Epidermal melanocyte (primary cell): ENCODE results near the gene TRMT61A.
"Not testable (repeated sequence)": the region's sequence is repeated elsewhere in the genome, so short reads cannot be mapped to it uniquely, and the experiment has no call there.

Experiments
- DNase-seq: peaks from one replicate; pipeline ENCODE4 v3.0.0; 2011; ENCODE audit warnings: low spot score; ENCODE audit not compliant: insufficient read length

Gene TRMT61A

DNA sequence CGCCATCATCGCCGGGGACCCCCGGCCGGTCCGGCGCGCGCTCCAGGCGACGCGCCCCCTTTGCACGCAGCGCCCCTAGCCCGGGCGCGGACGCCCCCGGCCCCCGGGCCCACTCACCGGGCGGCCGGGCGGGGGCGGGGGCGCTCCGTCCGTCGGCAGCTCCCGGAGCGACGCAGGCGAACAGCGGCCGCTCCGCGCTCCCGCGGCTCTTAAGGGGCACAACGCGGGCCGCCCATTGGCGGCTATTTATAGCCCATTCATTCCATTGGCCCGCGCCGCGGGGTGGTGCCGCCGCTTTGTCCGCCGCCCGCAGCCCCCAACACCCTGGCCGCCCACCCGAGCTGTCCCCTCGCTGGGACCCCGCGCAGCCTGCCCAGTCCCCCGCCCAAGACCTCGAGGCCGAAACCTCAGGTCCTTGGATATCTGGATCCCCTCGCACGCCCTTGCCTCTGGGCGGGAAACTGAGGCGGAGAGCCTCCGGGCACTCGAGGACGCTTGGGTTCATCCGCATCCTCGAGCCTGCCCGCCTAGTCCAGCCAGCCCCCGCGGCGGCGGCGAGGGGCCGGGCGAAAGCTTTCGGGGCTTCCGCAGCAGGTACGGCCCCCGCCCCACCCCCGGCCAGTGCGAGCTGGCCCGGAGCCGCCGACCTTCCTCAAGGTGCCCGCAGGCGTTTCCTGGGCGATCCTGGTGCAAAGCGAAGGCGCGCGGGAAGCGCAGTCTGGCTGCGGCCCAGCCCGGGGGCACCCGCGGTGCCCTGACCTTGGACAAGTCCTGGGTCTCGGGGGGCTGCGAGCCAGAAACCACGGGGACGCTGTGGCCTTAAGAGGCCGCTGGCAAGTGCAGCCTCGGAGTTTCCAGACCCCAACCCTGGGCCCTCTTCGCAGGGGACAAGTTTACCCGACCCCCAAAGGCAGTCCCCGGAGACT lies 6.1 kb upstream of the TRMT61A start, which contains the start of gene CKB:
TSS of gene CKB (minus strand) at position 182 of the 926 bp plus-strand sequence. CDS start 337 bp downstream, outside the sequence.
- peak; percentile 83 for DNase-seq

DNA sequence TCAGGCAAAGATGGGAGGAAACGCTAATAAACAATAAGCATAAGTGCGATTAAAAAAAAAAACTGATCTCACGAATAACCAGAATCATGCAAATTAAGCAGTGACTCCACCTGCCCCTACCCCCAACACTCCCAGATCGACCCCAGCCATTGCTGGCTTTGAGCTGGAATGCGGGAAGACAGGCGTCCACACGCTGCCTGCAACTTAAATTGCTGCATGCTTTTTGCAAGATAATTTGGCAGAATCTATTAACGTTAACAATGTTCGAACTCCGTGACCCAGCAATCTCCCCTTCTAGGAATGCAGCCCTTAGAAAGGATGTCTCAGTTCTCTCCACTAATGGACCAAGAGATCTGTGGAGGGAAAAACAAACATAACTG lies 5.4 kb upstream of the TRMT61A start:
- no peak for DNase-seq

DNA sequence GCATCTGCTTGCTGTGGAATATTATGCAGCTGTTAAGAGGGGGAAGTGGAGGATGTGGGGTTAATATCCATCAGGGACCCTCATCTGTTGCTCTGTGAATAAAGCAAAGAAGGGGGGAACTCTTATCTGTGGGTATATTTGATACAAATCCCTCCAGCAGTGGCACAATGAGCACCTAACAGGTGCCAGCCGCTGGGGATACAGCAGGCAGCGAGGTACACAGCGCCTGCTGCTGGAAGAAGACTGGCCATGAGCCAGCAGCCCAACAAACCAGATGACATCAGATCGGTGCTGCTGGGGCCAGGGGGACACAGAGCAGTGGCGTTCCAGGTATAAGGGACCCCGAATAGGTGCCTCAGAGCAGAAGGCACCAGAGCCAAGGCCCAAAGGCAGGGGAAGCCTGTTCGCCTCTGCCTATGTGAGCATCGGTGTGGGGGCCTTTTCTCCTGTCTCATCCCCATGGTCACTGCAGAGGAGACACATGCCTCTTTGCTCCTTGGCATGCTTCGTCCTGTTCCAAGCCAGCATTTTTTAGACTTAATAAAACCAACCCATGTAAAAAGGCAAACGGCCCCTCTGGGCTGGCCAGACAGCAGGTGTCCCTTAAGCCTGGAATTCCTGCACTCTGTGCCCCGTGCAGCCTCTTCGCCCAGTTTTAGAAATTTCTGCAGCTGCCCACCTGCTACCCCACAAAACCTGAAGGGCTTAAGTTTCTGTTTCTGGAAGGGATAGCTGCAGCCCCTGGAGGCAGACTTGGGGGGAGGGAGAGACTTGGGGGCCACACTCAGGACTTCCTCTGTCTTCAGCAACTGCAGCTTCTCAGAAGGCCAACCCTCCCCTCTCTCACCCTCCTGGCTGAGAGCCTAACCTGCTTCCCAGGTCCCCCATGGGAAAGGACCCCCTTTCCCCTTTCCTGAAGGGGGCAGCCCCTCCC lies 4.7 kb upstream of the TRMT61A start:
- no peak for DNase-seq

DNA sequence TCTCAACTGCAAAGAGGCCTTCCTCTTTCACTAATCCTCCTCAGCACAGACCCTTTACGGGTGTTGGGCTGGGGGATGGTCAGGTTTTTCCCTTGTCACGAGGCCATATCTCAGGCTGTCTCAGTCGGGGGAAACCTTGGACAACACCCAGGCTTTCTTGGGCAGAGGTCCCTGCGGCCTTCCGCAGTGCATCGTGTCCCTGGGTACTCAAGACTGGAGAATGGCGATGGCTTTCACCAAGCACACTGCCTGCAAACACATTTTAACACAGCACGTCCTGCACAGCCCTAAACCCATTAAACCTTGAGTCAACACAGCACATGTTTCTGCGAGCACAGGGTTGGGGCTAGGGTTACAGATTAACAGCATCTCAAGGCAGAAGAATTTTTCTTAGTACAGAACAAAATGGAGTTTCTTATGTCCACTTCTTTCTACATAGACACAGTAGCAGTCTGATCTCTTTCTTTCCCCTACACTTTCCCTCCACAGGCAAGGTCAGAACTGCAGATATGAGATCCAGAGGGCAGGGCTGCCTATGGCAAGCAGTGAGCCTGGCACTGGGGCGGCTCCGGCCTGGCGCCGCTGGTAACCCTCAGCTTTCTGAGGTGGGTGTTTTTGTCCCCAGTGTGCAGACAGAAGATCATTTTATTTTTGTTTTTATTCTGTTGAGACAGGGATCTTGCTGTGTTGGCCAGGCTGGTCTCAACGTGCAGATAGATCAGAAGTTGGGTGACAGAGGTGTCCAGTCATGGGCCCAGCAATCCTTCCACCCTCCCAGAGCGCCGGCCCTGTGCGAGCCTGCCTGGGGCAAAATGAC lies 3.4 kb upstream of the TRMT61A start:
- DNase-seq: not testable (repeated sequence)

DNA sequence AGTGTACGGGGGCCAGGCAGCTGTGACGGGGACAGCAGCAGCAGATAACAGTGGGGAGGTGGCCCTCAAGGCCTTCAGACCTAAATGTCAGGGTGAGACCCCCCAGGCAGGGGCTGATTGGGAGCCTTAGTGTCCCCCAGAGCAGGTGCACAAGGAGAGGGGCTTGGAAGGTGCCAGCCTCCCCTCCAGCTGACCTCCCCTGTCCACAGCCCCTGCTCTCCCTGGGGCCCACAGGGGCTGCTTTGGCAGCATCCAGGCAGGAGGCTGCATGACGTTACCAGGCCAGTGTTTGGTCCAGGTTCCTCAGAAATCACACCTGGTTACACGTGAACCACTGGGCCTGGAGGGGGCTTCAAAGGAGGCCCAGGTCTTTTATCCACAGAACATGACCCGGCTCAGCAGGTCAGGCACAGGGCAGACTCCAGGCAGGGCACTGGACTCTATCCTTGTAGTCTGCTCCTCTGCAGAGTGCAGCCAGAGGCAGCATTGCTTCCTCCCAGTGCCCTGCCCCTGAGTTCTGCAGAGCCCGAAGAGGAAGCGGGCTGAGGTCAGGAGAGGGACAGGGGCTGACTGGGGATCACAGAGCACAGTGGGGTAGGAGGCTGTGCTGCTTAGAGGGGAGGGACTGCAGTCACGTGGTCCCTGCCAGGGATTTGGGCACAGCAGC lies 2.6 kb upstream of the TRMT61A start:
- no peak for DNase-seq

DNA sequence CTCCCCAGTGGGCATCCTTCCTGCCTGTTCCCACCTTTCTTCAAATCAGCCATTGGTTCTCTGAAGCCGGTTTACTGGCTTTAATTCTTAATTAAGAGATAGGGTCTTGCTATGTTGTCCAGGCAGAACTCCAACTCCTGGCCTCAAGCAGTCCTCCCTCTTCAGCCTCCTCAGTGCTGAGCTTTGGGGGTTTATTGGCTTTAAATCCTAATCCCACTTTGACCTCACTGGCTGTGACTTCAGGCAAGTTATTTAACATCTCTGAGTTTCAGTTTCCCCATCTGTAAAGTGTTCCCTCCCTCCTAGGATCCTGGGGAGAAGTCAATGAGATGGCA lies 2.1 kb upstream of the TRMT61A start:
- no peak for DNase-seq

DNA sequence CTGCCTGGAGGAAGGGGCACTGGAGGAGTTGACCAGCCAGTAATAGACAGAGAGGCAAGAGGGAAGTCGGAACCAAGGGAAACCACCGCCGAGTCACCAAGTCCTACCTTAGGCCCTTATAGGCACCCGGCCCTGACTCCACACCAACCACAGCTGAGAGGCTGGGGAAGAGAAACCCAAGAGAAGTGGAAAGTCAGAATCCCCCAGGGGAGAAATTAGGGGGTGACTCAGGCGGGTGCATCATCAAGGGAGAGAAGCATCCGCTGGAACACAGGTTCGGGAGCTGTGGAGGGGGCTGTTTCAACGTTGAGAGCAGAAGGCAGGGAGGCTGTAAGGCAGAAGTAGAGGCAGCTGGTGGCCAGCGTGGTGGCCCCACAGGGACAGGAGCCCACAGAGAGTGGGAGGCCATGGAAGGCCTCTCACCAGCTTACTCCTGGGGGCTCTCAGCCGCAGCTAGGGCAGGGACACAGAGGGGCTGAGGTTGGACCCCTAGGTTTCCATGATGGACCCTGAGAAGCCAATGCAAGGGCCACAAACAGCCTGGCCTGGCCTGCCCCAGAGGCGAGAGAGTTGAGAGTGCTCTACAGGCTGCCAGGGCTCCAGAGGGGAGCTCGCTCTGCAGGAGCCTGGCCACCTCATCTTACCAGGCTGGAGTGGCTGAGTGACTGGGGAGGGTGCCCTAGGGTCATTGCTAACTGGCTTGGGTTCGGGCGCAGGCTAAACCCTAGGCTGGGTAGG lies 1.4 kb upstream of the TRMT61A start:
- DNase-seq: no peak

DNA sequence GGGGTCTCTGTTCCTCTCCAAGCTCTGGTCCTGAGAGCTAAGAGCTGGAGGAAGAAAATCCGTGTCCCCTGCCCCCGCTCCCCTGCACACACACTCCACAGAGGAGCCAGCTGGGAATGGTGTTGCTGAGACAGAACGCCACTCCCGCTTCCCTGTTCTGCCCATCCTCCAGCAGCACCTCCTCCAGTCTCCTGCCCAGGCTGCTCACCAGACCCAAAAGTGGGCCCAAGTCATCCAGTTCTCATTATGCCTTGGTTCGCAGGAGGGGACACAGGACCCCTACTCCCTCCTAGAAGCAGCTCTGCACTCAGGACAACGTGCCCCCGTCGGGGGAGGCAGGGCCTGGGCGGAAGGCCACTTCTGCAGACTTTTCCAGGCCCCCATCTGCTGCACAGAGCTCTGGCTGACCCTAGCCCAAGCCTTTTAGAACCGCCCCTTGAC lies 830 bp upstream of the TRMT61A start:
- peak; percentile 52 for DNase-seq

DNA sequence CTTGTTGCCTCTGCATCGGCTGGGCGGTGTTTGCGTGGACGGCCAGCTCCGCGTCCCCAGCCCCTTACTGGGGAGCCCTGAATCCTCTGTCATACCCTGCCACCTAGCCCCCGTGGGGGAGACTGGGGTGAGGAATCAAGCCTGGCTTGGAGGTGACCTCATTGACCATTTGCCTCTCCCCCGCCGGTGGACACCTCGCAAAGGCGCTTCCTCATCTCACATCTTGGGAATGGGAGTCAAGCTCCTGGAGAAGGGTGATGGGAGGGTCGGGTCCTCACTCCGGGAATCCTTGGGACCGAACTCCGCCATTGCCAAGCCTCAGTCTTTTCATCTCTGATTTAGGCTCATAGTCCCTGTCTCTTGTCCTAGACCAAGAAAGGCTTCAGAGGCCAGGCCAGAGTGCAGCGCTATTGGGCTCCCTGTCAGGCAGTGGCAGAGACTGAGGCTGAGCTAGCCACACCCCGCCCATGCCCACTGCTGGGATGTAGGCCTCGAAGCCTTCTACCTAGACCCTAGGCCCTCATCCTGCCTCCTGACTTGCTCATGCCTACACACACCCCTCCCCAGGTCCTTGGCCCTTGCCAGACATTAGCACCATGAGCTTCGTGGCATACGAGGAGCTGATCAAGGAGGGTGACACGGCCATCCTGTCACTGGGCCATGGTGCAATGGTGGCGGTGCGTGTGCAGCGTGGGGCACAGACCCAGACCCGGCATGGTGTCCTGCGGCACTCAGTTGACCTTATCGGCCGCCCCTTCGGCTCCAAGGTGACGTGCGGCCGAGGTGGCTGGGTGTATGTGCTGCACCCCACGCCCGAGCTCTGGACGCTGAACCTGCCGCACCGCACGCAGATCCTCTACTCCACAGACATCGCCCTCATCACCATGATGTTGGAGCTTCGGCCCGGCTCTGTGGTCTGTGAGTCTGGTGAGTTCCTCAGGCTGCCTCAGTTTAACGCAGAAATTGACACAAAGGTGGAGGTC lies 678 bp downstream of the TRMT61A start:
- DNase-seq: no peak

DNA sequence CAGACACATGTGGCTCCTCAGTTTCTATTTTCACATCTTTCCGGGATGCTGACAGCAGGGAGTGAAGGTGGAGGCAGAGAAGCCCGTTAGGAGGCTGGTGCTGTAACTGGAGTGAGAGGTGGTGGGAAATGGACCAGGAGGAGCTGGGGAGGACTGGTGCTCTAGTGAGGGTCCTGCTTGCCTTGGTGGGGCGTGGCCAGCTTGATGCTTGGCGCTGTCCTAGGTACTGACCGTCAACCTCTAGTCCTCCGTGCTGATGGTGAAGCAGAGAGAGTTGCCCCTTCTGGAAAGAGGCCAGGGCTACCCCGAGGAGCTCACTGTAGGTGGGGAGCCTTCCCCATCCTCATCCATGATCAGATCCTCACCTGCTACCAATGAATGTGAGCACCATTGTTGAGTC lies 1.4 kb downstream of the TRMT61A start:
- DNase-seq: no peak

DNA sequence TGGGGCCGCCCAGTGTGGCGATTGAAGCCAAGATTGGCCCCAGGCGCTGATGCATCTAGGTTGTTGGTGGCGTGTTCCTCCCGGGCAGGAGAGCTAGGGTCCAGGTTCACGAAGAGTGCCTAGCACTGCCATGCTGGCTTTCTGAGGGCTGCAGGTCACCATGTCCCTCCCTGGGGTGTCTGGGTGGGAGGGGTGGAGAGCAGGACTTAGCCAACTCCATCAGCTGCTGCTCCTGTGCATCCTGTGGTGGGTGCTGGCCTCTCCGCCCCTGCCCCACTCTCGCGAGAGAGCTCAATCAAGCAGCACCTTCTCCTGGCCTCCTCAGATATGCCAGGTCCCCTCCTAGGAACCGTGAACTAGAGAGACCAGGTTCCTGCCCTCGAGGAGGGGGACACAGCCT lies 1.8 kb downstream of the TRMT61A start:
- no peak for DNase-seq

DNA sequence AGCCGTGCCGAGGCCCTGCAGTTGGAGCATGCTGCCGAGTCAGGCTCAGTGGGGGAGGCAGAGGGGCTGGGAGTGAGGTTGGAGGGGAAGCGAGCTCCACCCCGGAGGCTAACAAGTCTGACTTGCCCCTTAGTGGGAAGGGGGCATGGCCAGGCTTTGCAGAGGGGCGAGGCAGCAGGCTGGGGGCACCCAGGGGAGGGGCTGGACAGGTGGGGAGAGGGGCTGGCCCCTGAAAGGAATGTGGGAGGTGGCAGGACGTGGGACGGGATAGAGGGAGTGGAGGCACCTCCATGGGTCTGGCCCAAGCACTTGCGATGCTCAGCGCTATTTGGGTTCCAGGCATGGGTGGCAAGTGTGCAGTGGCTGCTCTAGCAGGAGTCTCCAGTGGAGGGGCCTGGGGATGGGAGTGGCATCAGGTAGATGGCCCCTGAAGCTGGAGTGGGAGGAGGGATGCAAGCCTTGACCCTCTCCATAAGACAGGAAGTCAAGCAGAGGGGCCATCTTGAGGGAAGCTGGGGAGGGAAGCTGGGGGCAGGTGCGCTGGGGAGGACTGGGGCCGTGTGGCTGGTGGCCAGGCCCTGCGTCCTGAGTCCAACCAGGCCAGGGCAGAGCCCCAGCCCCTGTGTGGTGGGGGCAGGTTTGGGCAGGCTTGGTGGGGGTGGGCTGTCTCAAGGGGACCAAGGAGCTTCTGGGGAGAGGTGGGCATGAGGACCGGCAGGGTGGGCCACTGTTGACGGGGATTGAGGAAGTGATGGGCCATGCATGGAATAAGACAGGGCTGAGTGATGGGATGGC lies 2.6 kb downstream of the TRMT61A start:
- DNase-seq: no peak

DNA sequence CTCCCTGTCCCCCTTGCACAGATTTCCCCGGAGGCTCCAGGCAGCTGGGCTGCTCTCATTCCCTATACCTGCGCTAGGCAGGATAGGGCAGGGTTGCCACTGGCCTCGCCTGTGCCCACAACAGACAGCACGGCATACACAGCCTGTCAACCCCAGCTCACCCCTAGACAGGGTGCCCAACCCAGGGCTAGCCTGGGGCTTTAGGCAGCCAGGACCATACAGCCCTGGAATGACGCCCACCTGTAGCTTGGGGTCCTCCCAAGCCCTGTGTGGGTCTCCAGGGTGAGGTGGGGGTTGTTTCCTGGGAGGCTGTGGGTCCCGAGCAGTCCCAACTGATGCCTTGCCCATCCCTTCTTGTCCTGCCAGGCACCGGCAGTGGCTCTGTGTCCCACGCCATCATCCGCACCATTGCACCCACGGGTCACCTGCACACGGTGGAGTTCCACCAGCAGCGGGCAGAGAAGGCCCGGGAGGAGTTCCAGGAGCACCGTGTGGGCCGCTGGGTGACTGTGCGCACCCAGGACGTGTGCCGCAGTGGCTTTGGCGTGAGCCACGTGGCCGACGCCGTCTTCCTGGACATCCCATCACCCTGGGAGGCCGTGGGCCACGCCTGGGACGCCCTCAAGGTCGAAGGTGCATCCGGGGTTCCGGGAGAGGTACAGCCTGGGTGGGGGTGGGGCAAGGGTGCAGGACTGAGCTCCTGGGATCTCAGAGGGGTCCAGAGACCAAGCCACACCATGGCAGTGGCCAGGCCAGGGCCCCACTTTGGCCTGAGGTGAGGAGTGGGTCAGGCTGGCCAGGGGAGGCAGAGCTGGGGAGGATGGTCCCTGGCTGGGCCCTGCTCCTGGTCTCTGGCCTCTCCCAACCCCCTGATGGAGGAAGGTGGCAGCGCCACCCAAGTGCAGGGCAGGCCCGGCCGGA lies 3.5 kb downstream of the TRMT61A start:
- no peak for DNase-seq

DNA sequence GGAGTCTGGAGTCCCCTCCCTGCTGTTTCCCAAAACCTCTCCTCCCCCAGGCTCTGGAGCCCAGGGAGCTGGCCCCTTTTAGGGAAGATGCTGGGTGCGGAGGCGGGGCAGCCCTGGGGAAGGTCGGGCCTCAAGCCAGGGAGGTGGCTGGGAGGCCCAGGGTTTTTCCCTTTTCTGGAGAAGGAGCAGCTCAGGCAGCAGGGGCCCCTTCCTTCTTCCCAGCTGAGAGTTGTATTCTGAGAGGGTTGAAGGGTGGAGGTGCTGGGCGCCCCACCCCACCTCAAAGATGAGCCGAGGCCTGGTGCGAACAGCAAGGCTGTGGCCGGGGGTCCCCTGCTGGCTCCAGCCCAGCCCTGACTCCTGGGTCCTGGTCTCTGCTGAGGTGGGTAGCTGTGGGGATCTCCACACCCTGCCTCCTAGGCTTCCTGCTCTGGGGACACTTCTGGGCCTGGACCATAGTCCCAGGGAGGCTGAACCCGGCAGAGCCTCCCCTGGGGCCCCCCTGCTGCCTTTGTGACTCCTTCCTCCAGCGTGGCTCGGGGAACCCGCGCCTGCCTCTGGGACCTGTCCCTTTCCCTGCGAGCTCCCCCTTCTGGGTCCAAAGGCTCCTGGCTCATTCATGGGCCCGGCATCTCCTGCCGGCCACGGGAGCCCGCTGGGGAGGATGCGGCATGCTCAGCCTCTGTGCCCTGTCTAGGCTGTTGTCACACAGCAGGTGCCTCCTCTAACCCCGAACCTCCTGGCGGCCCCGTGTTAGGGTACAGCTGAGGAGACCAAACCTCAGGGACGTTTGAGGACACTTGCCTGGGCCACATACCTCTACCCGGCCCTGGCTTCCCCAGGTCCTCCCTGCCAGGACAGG lies 4.4 kb downstream of the TRMT61A start:
- no peak for DNase-seq

DNA sequence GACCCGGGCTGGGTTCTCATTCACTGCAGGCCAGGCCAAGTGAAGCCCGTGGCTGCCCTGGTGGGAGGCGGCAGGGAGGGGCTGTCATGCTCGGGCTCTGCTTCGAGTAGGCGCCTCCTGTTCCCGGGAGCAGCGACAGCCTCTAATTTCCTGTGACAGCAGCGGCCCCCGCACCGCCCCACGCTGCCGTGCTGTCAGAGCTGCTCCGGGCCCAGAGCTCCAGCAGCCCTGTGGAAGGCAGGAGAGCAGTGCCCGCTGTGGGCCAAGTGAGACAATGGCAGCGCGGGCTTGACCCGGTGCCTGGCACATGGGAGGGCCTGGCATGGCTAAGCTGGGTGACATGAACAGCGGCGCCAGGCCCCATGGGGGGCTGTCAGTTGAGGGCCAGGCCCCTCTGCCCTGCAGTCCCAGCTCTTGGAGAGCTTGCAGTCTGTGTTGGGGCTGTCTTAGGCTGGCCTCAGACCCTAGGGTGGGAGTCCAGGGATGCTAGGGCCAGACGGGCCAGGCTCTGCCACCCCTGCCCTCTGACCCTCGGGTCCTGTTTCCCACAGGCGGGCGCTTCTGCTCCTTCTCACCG lies 5.1 kb downstream of the TRMT61A start:
- DNase-seq: no peak
